ENCODE measurements around the gene GYPC.

GYPC gene

DNA sequence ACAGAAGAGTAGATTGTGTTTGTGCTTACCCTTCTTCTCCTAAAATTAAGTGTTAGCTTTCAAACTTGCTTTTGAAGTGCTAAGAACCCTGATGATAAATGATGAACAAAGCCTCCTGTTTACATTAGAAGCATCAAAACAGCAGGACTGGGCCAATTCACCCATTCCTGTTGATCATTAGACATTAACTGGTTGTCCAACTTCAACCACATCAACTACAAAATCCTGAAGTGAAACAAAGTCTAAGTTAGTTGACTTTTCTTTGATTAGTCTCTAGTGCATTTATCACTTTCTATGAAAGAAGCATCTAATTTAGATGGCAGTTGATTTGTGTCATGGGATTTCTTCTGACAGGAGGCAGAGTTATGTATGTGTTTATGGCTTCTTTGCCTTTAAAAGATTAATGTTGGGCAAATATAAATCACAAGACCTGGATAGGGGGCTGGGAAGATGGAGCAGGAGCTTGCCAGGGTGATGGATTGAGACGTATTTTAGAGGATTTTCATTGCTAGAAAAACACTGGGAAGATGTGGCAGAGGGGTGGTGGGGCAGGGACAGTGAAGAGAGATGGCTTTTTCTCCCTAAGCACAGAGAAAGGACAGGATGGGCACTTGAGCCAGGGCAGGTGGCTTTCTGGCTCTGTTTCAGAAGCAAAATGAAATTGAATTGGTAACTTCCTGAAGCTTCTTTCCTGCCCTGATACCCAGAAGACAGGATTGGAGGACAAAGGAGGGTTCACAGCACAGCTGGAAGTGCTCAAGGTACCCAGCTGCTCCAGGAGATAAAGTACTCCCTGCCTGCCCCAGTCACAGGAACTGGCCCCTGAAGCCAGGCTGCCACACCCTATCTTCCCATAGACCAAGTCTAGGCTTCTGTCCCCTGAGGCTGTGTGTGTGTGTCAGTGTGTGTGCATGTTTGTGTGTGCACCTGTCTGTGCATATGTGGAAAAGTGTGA is 20.5 kb downstream of the GYPC start:
- ATAC-seq, result no peak

DNA sequence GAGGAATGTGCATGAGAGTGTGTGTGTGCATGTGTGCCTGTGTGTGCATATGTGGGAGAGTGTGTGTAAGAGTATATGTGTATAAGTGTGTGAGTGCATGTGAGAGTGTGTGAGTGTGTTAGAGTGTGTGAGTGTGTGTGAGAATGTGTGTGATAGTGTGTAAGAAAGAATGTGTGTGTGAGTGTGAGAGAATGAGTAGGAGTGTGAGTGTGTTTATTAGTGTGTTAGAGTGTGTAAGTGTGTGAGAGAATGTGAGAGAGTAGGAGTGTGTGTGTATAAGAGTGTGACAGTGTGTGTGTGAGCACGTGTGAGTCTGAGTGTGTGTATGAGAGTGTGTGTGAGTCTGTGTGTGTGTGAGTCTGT is 21.2 kb downstream of the GYPC start:
- no peak for ATAC-seq
- TF ChIP-seq ESRRG (CRISPR knock-in tag; IDR thresholded peaks at IDR 0.05) (no peak), TOX (CRISPR knock-in tag; IDR thresholded peaks at IDR 0.05; ENCODE audit: borderline replicate concordance) (no peak), OSR1 (CRISPR knock-in tag; IDR thresholded peaks at IDR 0.05) (no peak), SNAI2 (CRISPR knock-in tag; IDR thresholded peaks at IDR 0.05) (no peak), TCF4 (CRISPR knock-in tag; IDR thresholded peaks at IDR 0.05; ENCODE audit: borderline replicate concordance) (no peak), ZNF565 (CRISPR knock-in tag; conservative IDR thresholded peaks at IDR 0.05; ENCODE audit: low read depth) (no peak), PPARA (CRISPR knock-in tag; IDR thresholded peaks at IDR 0.05; ENCODE audit: borderline replicate concordance) (no peak), BACH2 (CRISPR knock-in tag; IDR thresholded peaks at IDR 0.05; ENCODE audit: borderline replicate concordance) (no peak), ISL1 (CRISPR knock-in tag; IDR thresholded peaks at IDR 0.05) (no peak), CSDC2 (CRISPR knock-in tag; IDR thresholded peaks at IDR 0.05) (no peak), RARB (CRISPR knock-in tag; IDR thresholded peaks at IDR 0.05) (no peak), ARNTL (CRISPR knock-in tag; IDR thresholded peaks at IDR 0.05; ENCODE audit: borderline replicate concordance, low read depth) (no peak), ZFP30 (CRISPR knock-in tag; IDR thresholded peaks at IDR 0.05) (no peak), ZNF70 (CRISPR knock-in tag; IDR thresholded peaks at IDR 0.05) (no peak), ZFP3 (CRISPR knock-in tag; IDR thresholded peaks at IDR 0.05) (no peak)
- TF ChIP-seq, protein P1, sequence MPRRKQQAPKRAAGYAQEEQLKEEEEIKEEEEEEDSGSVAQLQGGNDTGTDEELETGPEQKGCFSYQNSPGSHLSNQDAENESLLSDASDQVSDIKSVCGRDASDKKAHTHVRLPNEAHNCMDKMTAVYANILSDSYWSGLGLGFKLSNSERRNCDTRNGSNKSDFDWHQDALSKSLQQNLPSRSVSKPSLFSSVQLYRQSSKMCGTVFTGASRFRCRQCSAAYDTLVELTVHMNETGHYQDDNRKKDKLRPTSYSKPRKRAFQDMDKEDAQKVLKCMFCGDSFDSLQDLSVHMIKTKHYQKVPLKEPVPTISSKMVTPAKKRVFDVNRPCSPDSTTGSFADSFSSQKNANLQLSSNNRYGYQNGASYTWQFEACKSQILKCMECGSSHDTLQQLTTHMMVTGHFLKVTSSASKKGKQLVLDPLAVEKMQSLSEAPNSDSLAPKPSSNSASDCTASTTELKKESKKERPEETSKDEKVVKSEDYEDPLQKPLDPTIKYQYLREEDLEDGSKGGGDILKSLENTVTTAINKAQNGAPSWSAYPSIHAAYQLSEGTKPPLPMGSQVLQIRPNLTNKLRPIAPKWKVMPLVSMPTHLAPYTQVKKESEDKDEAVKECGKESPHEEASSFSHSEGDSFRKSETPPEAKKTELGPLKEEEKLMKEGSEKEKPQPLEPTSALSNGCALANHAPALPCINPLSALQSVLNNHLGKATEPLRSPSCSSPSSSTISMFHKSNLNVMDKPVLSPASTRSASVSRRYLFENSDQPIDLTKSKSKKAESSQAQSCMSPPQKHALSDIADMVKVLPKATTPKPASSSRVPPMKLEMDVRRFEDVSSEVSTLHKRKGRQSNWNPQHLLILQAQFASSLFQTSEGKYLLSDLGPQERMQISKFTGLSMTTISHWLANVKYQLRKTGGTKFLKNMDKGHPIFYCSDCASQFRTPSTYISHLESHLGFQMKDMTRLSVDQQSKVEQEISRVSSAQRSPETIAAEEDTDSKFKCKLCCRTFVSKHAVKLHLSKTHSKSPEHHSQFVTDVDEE (CRISPR knock-in tag; IDR thresholded peaks at IDR 0.05), result no peak
- TF ChIP-seq, protein P2, sequence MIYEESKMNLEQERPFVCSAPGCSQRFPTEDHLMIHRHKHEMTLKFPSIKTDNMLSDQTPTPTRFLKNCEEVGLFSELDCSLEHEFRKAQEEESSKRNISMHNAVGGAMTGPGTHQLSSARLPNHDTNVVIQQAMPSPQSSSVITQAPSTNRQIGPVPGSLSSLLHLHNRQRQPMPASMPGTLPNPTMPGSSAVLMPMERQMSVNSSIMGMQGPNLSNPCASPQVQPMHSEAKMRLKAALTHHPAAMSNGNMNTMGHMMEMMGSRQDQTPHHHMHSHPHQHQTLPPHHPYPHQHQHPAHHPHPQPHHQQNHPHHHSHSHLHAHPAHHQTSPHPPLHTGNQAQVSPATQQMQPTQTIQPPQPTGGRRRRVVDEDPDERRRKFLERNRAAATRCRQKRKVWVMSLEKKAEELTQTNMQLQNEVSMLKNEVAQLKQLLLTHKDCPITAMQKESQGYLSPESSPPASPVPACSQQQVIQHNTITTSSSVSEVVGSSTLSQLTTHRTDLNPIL (CRISPR knock-in tag; IDR thresholded peaks at IDR 0.05; ENCODE audit: low read depth), result no peak
- TF ChIP-seq, protein P3, sequence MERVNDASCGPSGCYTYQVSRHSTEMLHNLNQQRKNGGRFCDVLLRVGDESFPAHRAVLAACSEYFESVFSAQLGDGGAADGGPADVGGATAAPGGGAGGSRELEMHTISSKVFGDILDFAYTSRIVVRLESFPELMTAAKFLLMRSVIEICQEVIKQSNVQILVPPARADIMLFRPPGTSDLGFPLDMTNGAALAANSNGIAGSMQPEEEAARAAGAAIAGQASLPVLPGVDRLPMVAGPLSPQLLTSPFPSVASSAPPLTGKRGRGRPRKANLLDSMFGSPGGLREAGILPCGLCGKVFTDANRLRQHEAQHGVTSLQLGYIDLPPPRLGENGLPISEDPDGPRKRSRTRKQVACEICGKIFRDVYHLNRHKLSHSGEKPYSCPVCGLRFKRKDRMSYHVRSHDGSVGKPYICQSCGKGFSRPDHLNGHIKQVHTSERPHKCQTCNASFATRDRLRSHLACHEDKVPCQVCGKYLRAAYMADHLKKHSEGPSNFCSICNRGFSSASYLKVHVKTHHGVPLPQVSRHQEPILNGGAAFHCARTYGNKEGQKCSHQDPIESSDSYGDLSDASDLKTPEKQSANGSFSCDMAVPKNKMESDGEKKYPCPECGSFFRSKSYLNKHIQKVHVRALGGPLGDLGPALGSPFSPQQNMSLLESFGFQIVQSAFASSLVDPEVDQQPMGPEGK (CRISPR knock-in tag; IDR thresholded peaks at IDR 0.05; ENCODE audit: borderline replicate concordance), result no peak

More for the DNA sequence above, 20.5 kb downstream of the GYPC start:
- no peak for TF ChIP-seq CSDC2 (CRISPR knock-in tag; IDR thresholded peaks at IDR 0.05)

DNA sequence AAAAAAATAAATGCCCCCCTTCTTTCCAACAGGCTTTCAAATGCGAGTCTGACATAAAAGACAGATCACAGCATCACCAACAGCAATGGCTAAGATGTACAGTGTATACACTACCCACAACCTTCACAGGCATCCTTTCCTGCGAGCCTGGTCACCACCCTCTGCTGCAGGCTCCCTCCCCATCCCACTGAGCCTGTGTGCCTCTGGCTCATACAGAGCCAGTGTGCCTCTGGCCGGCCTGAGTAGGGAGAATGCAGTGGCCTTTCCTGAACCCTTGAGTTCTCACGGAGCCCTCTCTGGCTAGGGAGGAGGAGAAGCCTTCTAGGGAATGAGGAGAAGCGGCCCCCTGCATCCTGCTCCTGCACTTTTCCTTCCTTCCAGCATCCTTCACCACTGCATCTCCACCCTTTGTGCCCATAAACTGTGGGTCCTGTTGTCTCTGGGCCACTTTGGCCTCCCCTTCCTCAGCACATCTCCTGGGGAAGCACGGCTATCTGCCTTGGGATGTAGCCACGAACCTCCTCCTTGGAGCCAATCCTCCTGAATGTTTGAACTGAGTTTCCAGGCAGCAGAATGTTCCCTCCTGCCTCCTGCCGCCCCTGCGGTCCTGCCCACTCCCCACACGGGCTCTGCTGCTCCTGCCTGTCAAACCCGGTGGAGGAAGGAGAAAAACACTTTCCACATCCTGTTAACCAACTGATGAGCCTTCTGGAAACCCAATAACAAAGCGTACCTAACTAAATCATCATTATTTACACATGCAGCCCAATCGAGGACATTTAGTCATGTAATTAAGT is 22.5 kb downstream of the GYPC start:
- ATAC-seq, result no peak
- TF ChIP-seq GLIS3 (CRISPR knock-in tag; IDR thresholded peaks at IDR 0.05), result no peak
- TF ChIP-seq OSR1 (CRISPR knock-in tag; IDR thresholded peaks at IDR 0.05), result no peak
- no peak for TF ChIP-seq ESRRG (CRISPR knock-in tag; IDR thresholded peaks at IDR 0.05)
- no peak for TF ChIP-seq TOX (CRISPR knock-in tag; IDR thresholded peaks at IDR 0.05; ENCODE audit: borderline replicate concordance)
- TF ChIP-seq ZFP30 (CRISPR knock-in tag; IDR thresholded peaks at IDR 0.05), result no peak
- TF ChIP-seq ISL1 (CRISPR knock-in tag; IDR thresholded peaks at IDR 0.05), result no peak
- no peak for TF ChIP-seq RARB (CRISPR knock-in tag; IDR thresholded peaks at IDR 0.05)
- TF ChIP-seq, protein P4, sequence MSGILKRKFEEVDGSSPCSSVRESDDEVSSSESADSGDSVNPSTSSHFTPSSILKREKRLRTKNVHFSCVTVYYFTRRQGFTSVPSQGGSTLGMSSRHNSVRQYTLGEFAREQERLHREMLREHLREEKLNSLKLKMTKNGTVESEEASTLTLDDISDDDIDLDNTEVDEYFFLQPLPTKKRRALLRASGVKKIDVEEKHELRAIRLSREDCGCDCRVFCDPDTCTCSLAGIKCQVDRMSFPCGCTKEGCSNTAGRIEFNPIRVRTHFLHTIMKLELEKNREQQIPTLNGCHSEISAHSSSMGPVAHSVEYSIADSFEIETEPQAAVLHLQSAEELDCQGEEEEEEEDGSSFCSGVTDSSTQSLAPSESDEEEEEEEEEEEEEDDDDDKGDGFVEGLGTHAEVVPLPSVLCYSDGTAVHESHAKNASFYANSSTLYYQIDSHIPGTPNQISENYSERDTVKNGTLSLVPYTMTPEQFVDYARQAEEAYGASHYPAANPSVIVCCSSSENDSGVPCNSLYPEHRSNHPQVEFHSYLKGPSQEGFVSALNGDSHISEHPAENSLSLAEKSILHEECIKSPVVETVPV (CRISPR knock-in tag; IDR thresholded peaks at IDR 0.05), result no peak
- TF ChIP-seq ZNF565 (CRISPR knock-in tag; conservative IDR thresholded peaks at IDR 0.05; ENCODE audit: low read depth), result no peak
- no peak for TF ChIP-seq ZC3H10 (CRISPR knock-in tag; IDR thresholded peaks at IDR 0.05)
- TF ChIP-seq BACH2 (CRISPR knock-in tag; IDR thresholded peaks at IDR 0.05; ENCODE audit: borderline replicate concordance), result no peak
- TF ChIP-seq ZFP3 (CRISPR knock-in tag; IDR thresholded peaks at IDR 0.05), result no peak
- no peak for TF ChIP-seq CSDC2 (CRISPR knock-in tag; IDR thresholded peaks at IDR 0.05)
- TF ChIP-seq, protein P3 (CRISPR knock-in tag; IDR thresholded peaks at IDR 0.05; ENCODE audit: borderline replicate concordance), result no peak
- TF ChIP-seq ARNTL (CRISPR knock-in tag; IDR thresholded peaks at IDR 0.05; ENCODE audit: borderline replicate concordance, low read depth), result no peak
- no peak for TF ChIP-seq PPARA (CRISPR knock-in tag; IDR thresholded peaks at IDR 0.05; ENCODE audit: borderline replicate concordance)

All from SK-N-SH treated with all-trans-retinoic acid at 6 μM for 48 hours (cell line).